CD4-positive, alpha-beta memory T cell (primary cell): ENCODE measurements around the gene NIPAL4. TPM values are rescaled to one million over a fixed set of nuclear protein-coding genes. Genes with fewer than 3 reads are reported as not detected.

ENCODE experiments used
- CTCF ChIA-PET: fragments of 350-600 bp; sonication (Branson Sonifier 250); formaldehyde crosslinking; loops from one replicate; lab custom pipeline; 2021; ENCODE audit warnings: inconsistent platforms; ENCODE audit not compliant: partially characterized antibody; lab: Charles Lee
- POLR2A ChIA-PET: fragments of 350-600 bp; sonication (Branson Sonifier 250); formaldehyde crosslinking; loops from one replicate; lab custom pipeline; 2021; ENCODE audit not compliant: partially characterized antibody; lab: Charles Lee
- DNase-seq, 5 donors: peaks; one replicate each; pipeline versions ENCODE4 v3.0.0 to v3.0.0-alpha.2; 2020 to 2022; ENCODE audit warnings: mixed read lengths in 1 of 5
- H3K27ac ChIP-seq: one replicate; pipeline ENCODE4 v1.7.0; 2013; ENCODE audit warnings: low read depth, low read length
- H3K27me3 ChIP-seq: 2 replicates; pipeline ENCODE4 v1.7.0; 2013; ENCODE audit warnings: mild to moderate bottlenecking, low read length, moderate library complexity; ENCODE audit not compliant: insufficient read depth
- H3K36me3 ChIP-seq: 2 replicates; pipeline ENCODE4 v1.7.0; 2013; ENCODE audit warnings: mild to moderate bottlenecking, low read length, moderate library complexity; ENCODE audit not compliant: insufficient read depth
- H3K4me1 ChIP-seq: 2 replicates; pipeline ENCODE4 v1.7.0; 2013; ENCODE audit warnings: mild to moderate bottlenecking, low read length, moderate library complexity; ENCODE audit not compliant: insufficient read depth
- H3K4me3 ChIP-seq, 2 donors: one replicate each; pipeline ENCODE4 v1.7.0; 2013; ENCODE audit warnings: low read length in 2 of 2, mild to moderate bottlenecking in 1 of 2
- H3K9me3 ChIP-seq, 2 donors: one replicate each; pipeline ENCODE4 v1.7.0; 2013; ENCODE audit warnings: low read length in 2 of 2, control low read depth in 1 of 2; ENCODE audit not compliant: control insufficient read depth in 1 of 2
- H3K27ac Mint-ChIP-seq, 7 donors: one replicate each; pipeline ENCODE4 v1.8.0; 2020 to 2021; ENCODE audit warnings: mixed read lengths in 7 of 7, mild to moderate bottlenecking in 6 of 7, inconsistent platforms in 3 of 7, moderate library complexity in 3 of 7
- H3K27me3 Mint-ChIP-seq, 2 donors: one replicate each; pipeline ENCODE4 v1.8.0; 2020 to 2021; ENCODE audit warnings: mixed read lengths in 2 of 2
- H3K36me3 Mint-ChIP-seq, 2 donors: one replicate each; pipeline ENCODE4 v1.8.0; 2020 to 2021; ENCODE audit warnings: mixed read lengths in 2 of 2, inconsistent platforms in 1 of 2, mild to moderate bottlenecking in 1 of 2
- H3K4me1 Mint-ChIP-seq, 4 donors: one replicate each; pipeline ENCODE4 v1.8.0; 2020 to 2021; ENCODE audit warnings: mixed read lengths in 4 of 4, mild to moderate bottlenecking in 1 of 4
- H3K4me3 Mint-ChIP-seq, 8 donors: one replicate each; pipeline ENCODE4 v1.8.0; 2020 to 2021; ENCODE audit warnings: mixed read lengths in 8 of 8, mild to moderate bottlenecking in 7 of 8, moderate library complexity in 6 of 8, inconsistent platforms in 3 of 8
- H3K9me3 Mint-ChIP-seq, 8 donors: one replicate each; pipeline ENCODE4 v1.8.0; 2020 to 2021; ENCODE audit warnings: mixed read lengths in 8 of 8, mild to moderate bottlenecking in 5 of 8, inconsistent platforms in 3 of 8, moderate library complexity in 1 of 8
- intact Hi-C: fragments of 100-400 bp; cut with micrococcal nuclease; formaldehyde crosslinking; loops from one replicate; pipeline ENCODE4 v1.15.1; 2023
- polyA plus RNA-seq, 2 donors: library from polyadenylated mRNA; unstranded; fragments of 300-500 nt; fragmentation: Illumina TruSeq; gene quantifications; one replicate each; pipeline ENCODE4 v1.2.3, GENCODE V29; 2021
- total RNA-seq, 2 experiments: library from RNA; stranded (reverse); gene quantifications; one replicate each; pipeline ENCODE4 v1.2.3, GENCODE V29; 2021

NIPAL4 gene
- total and polyA plus RNA-seq, 4 experiments from 2014 or later = not detected

DNA sequence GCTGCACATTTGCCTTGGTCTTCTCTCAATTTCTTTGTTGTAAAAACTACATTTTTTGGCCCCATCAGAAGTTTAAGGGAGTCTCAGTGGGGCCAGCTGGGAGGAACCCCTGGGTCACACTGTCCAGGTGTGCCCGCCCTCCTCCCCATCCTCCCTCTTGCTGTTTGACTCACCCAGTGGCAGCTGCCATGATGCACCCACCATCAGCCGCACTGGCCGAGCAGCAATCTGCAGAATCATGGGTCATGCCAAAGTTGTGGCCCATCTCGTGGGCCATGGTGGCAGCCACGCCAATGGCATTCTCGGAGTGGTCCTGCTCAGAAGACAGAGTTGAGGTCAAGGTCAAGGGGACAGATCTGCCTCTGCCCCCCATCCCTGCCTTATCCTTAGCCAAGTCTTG, 45.5 kb downstream of the NIPAL4 start:
- H3K4me1 Mint-ChIP-seq = peaks cover 25 to 43% (median 33%) of the 10 kb centered on the region in 4 donors
- peak overlapping the region in 3 of 7 donors; percentile 18 to 74 (median 37) for H3K27ac Mint-ChIP-seq
- intact Hi-C loops = no loop called here
- H3K4me1 ChIP-seq = peaks cover 20% of the 10 kb centered on the region
- ChIA-PET POLR2A (interaction anchor here (0.6 kb wide), 1 partner anchor 21 kb away, joined by 3 read pairs; no protein-coding TSS in a partner anchor), CTCF (interaction anchor here (1.1 to 1.3 kb wide), 2 partner anchors 213 to 238 kb away, joined by 3 to 4 read pairs; partner anchors contain the start of gene LSM11)
- no peaks in the 10 kb centered on the region for H3K27me3 ChIP-seq
- peaks cover 77 to 82% of the 10 kb centered on the region in 2 donors for H3K36me3 Mint-ChIP-seq
- H3K9me3 ChIP-seq = no peaks in the 10 kb centered on the region
- H3K4me3 Mint-ChIP-seq = no peak overlapping the region
- no peak overlapping the region for H3K27ac ChIP-seq
- H3K4me3 ChIP-seq = no peak overlapping the region
- peaks cover 41% of the 10 kb centered on the region for H3K36me3 ChIP-seq
- H3K27me3 Mint-ChIP-seq = no peaks in the 10 kb centered on the region
- no peak for DNase-seq
- H3K9me3 Mint-ChIP-seq = peaks cover 0 to 3% (median 0%) of the 10 kb centered on the region in 8 donors

DNA sequence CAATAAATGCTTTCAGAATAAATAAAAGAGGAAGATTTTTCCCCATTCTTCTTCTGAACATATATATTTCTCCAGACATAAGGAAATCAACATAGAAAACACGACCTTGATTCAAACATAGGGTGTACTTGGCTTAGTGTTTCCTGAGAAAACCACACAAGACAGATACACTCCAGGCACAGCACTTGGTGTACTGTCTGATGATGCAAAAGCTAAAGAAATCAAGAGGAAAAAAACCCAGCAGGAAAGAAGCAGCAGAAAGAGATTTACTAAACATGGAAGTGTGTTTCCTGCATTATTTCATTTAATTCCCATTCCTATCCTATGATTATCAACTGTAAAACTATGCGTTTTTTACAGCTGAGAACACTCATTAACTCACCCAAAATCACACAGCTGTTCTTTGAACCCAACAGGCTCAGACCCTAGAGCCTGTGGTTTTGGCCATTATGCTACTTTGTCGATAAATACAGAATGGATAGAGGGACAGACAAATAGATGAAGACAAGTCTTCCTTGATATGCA, 46.1 kb downstream of the NIPAL4 start:
- Histone ChIP-seq H3K27ac (no peak overlapping the region), H3K4me3 (no peak overlapping the region), H3K36me3 (peaks cover 42% of the 10 kb centered on the region), H3K27me3 (no peaks in the 10 kb centered on the region), H3K4me1 (peaks cover 20% of the 10 kb centered on the region), H3K9me3 (no peaks in the 10 kb centered on the region)
- H3K27me3 Mint-ChIP-seq = no peaks in the 10 kb centered on the region
- H3K9me3 Mint-ChIP-seq = peaks cover 0 to 2% (median 0%) of the 10 kb centered on the region in 8 donors
- H3K36me3 Mint-ChIP-seq = peaks cover 76 to 82% of the 10 kb centered on the region in 2 donors
- ChIA-PET POLR2A (interaction anchor here (0.6 to 1.1 kb wide), 2 partner anchors 21 to 36 kb away, joined by 3 read pairs; no protein-coding TSS in a partner anchor), CTCF (interaction anchor here (0.8 to 1.9 kb wide), 6 partner anchors 26 to 237 kb away, joined by 3 to 6 read pairs (median 4); partner anchors contain the start of gene LSM11)
- intact Hi-C loops = no loop called here
- H3K4me1 Mint-ChIP-seq = peaks cover 23 to 43% (median 31%) of the 10 kb centered on the region in 4 donors
- H3K27ac Mint-ChIP-seq = peak overlapping the region in 5 of 7 donors; percentile 21 to 75 (median 41)
- no peak for DNase-seq
- peak overlapping the region in 1 of 8 donors; percentile 39 for H3K4me3 Mint-ChIP-seq

DNA sequence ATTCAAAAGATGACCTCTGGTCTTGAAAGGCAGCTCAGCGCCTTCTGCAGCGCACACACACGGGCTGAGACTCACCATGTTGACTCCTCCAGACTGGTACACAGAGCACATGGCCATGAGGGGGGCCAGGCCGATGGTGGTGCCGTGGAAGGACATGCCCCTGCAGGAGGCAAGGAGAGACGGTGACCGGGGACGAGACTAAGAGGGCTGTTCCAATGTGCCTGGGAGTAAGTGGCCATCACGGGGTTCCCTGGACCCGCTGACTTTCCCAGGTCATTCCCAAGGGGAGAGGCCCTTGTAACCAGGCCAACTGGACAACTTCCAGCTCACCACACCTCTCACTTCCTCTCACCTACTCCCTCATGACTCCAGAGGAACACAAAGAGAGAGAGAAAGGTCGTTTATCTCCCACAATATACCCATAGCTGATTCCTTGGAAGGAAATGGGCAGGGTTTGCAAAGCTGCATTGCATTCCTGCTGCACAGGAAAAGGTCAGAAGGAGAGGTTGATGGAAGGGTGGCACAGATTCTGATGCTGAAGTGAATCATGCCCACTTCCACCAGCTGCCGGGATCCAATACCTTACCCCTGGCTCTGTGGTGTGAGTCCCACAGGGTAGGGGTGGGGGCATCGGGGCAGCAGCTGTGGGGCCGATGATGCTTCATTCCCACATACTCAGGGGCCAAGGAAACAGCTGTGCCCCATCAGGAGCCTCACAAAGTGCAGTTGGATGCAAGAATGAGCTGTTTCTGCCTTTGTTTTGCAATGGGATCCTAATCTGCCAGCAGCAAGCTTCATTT, 47.2 kb downstream of the NIPAL4 start:
- Mint-ChIP-seq H3K27ac (peak overlapping the region in 4 of 7 donors; percentile 7 to 69 (median 14)), H3K9me3 (no peaks in the 10 kb centered on the region), H3K36me3 (peaks cover 70 to 82% of the 10 kb centered on the region in 2 donors), H3K27me3 (no peaks in the 10 kb centered on the region), H3K4me3 (no peak overlapping the region), H3K4me1 (peaks cover 23 to 48% (median 33%) of the 10 kb centered on the region in 4 donors)
- Histone ChIP-seq H3K4me3 (no peak overlapping the region), H3K4me1 (peaks cover 25% of the 10 kb centered on the region), H3K36me3 (peaks cover 44% of the 10 kb centered on the region), H3K9me3 (no peaks in the 10 kb centered on the region), H3K27me3 (no peaks in the 10 kb centered on the region), H3K27ac (no peak overlapping the region)
- no peak for DNase-seq
- CTCF ChIA-PET = interaction anchor here (0.8 to 1.9 kb wide), 7 partner anchors 18 to 236 kb away, joined by 3 to 6 read pairs (median 4); partner anchors contain the start of gene LSM11
- POLR2A ChIA-PET = interaction anchor here (1.1 kb wide), 1 partner anchor 35 kb away, joined by 3 read pairs; no protein-coding TSS in a partner anchor
- intact Hi-C loops = no loop called here

DNA sequence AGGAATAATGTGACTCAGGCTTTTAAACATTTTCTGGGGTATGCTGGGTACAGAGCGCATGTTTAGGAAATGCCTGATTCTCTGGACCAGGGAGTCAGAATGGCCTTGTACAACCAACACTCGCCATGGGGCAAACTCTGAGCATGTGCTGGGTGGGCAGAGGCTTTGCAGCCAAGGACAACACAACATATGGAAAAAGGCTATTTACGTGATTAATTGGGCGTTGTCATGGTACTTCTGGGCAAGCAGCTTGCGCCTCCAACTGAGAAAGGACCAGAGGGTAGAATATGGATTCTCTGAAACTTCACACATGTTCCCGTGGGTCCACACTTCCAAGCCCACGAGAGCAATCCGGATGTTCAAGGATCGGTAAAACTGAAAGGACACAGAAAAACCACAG, 49.1 kb downstream of the NIPAL4 start:
- H3K27me3 Mint-ChIP-seq = no peaks in the 10 kb centered on the region

DNA sequence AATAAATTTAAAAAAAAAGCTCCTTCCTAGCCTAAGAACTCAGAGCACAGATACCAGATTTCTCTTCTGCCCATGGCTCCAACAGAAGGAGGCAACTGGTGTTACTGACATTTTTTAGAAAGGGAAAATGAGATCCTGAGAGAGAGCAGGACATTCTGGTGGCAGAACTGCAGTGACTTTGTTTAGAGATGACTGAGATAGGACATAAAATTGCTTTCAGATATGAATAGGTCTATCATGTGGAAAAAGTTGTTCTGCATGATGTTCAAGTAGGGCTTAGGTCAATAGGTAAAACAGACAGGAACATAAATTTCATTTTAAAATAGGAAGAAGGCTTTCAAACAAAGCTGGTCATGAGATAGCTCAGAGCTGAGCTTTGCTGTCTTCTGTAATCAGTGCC, 49.6 kb downstream of the NIPAL4 start:
- Histone ChIP-seq H3K27me3 (no peaks in the 10 kb centered on the region), H3K9me3 (no peaks in the 10 kb centered on the region), H3K4me3 (no peak overlapping the region), H3K27ac (no peak overlapping the region), H3K36me3 (peaks cover 46% of the 10 kb centered on the region), H3K4me1 (peaks cover 25% of the 10 kb centered on the region)
- no peak for DNase-seq
- Mint-ChIP-seq H3K27me3 (no peaks in the 10 kb centered on the region), H3K27ac (peak overlapping the region in 3 of 7 donors; percentile 22 to 75 (median 43)), H3K4me3 (no peak overlapping the region), H3K4me1 (peaks cover 26 to 50% (median 29%) of the 10 kb centered on the region in 4 donors), H3K36me3 (peaks cover 66 to 82% of the 10 kb centered on the region in 2 donors), H3K9me3 (no peaks in the 10 kb centered on the region)
- POLR2A ChIA-PET = interaction anchor here (1.3 kb wide), 1 partner anchor 62 kb away, joined by 3 read pairs; no protein-coding TSS in a partner anchor
- CTCF ChIA-PET = interaction anchor here (0.8 to 1.5 kb wide), 2 partner anchors 42 to 142 kb away, joined by 3 read pairs; no protein-coding TSS in a partner anchor
- intact Hi-C loops = no loop called here

More for the DNA sequence above, 49.1 kb downstream of the NIPAL4 start:
- Mint-ChIP-seq H3K36me3 (peaks cover 70 to 84% of the 10 kb centered on the region in 2 donors), H3K27ac (peak overlapping the region in 2 of 7 donors; percentile 11 to 14), H3K4me1 (peaks cover 26 to 50% (median 29%) of the 10 kb centered on the region in 4 donors), H3K9me3 (no peaks in the 10 kb centered on the region), H3K4me3 (no peak overlapping the region)
- no peak for DNase-seq
- Histone ChIP-seq H3K4me3 (no peak overlapping the region), H3K36me3 (peaks cover 46% of the 10 kb centered on the region), H3K27ac (no peak overlapping the region), H3K4me1 (peaks cover 25% of the 10 kb centered on the region), H3K9me3 (no peaks in the 10 kb centered on the region), H3K27me3 (no peaks in the 10 kb centered on the region)
- ChIA-PET CTCF (interaction anchor here (1.5 kb wide), 1 partner anchor 142 kb away, joined by 3 read pairs; no protein-coding TSS in a partner anchor), POLR2A (interaction anchor here (1.3 kb wide), 1 partner anchor 63 kb away, joined by 3 read pairs; no protein-coding TSS in a partner anchor)
- intact Hi-C loops = no loop called here

DNA sequence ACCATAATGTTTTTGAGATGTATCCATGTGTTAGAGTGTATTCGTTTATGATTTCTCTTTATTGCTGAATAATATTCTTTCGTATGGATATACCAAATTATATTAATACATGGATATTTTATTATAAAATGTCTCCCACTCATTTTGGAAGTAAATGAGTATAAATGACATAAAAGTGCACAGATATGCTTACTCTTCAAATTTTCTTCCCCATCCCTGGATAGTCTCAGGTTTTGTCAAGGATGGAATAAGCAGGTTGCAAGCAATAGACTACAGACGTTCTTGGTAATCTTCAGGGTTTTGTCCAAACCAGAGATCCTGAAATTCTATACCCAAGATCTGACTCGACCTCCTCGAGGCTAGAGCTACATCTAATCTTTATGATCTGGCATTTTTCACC, 50.7 kb downstream of the NIPAL4 start:
- H3K27ac ChIP-seq = no peak overlapping the region
- Mint-ChIP-seq H3K4me3 (no peak overlapping the region), H3K27me3 (no peaks in the 10 kb centered on the region), H3K4me1 (peaks cover 27 to 49% (median 28%) of the 10 kb centered on the region in 4 donors), H3K36me3 (peaks cover 69 to 87% of the 10 kb centered on the region in 2 donors), H3K9me3 (no peaks in the 10 kb centered on the region), H3K27ac (peak overlapping the region in 3 of 7 donors; percentile 14 to 57 (median 51))
- intact Hi-C loops = no loop called here
- no peaks in the 10 kb centered on the region for H3K27me3 ChIP-seq
- CTCF ChIA-PET = interaction anchor here (1.2 kb wide), 1 partner anchor 29 kb away, joined by 3 read pairs; no protein-coding TSS in a partner anchor
- H3K9me3 ChIP-seq = no peaks in the 10 kb centered on the region
- peaks cover 44% of the 10 kb centered on the region for H3K36me3 ChIP-seq
- H3K4me3 ChIP-seq = no peak overlapping the region
- H3K4me1 ChIP-seq = peaks cover 24% of the 10 kb centered on the region
- no peak for DNase-seq
- POLR2A ChIA-PET = interaction anchor here (1.1 kb wide), 1 partner anchor 59 kb away, joined by 3 read pairs; no protein-coding TSS in a partner anchor
